Measurements from ENCODE around the gene NOP53. TPM values are rescaled to one million over a fixed set of nuclear protein-coding genes. Genes with fewer than 3 reads are reported as not detected.

NOP53 gene
- total and polyA plus RNA-seq, 2 of the 13 experiments (the other 11 are each of a cell fraction or from before 2014, with no cell fraction given), result 53.9 to 141 TPM

DNA sequence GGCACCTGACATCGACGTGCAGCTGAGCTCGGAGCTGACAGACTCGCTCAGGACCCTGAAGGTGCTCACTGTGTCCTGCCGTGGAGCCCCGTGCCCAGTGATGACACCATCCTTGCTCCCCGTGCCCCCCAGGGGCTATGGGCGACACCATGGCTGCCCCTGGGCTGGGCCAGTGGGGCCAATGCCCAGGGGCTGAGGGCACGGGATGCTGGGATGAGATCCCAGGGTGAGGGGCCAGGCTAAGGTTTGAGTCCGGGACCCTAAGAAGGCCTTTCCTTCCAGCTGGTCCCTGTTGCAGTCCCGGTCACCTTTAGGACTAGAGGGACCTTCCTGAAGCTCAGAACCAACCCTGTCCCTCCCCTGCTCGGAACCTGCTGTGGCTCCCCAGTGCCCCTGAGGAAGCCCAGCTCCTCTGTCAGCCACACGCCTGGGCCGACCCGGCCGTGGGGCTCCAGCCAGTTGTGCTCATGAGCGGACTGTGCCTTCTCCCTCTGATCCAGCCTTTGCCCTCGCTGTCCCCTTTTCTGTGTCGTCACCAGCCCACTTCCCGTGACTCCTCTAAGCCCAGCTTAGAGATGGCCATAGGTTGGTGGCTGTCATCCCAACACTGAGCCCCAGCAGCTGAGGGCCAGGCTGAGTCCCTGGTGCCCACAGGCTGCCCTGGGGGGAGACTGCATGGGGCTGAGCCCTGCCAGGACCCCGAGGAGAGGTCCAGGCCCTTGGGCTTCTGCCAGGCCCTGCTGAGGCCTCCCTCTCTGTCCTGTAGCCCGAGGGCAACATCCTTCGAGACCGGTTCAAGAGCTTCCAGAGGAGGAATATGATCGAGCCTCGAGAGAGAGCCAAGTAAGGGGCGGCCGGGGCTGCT lies 10.6 kb downstream of the NOP53 start:
- no peak for FAIRE-seq
- 99% methylated on average over 22 of the region's 28 CpGs for WGBS (ENCODE audit: low lambda C conversion rate)
- ChIA-PET POLR2A (interaction anchor here (1.1 kb wide), 1 partner anchor 11 kb away, joined by 4 read pairs; the partner anchor contains the start of gene NOP53), CTCF (ENCODE audit: low intra/inter-chr PET ratio, low total read pairs) (no interaction called here)
- H3K36me3 ChIP-seq (replicated peaks in 1 of 2; ENCODE audit: control insufficient read depth in 1 of 2, insufficient read depth in 2 of 2, low read length in 2 of 2), result peaks cover 25 to 60% of the 10 kb centered on the region in 2 experiments; a peak in 4 of 5 replicates
- H3K4me1 ChIP-seq (ENCODE audit: insufficient read depth, low read length), result peaks cover 28% of the 10 kb centered on the region
- no peak overlapping the region for H3K4me2 ChIP-seq (ENCODE audit: low read depth, low read length)
- no peak overlapping the region for H3K27ac ChIP-seq (ENCODE audit: extremely low read length, insufficient read depth, low read length)
- no peak for ATAC-seq
- intact Hi-C loops (cut with micrococcal nuclease; ENCODE audit: unreplicated experiment) (no loop called here), in situ Hi-C loops (cut with HindIII; ENCODE audit: extremely low pct_ligation_motif_present, low pct_unique_long_range_greater_than_20kb) (no loop called here)
- no peak for DNase-seq (ENCODE audit: low spot score)
- no peak overlapping the region for H2AFZ ChIP-seq (ENCODE audit: low read length)
- no peaks in the 10 kb centered on the region for H3K79me2 ChIP-seq (ENCODE audit: insufficient read depth, low read length)
- 0 out of 2 replicates have a peak, but pooled peaks cover 5% of the 10 kb centered on the region for H4K20me1 ChIP-seq (ENCODE audit: insufficient read depth, low read length)
- TF ChIP-seq SAP130 (CRISPR knock-in tag; IDR thresholded peaks at IDR 0.05; ENCODE audit: low read depth), result no peak
- TF ChIP-seq ZMYM2 (CRISPR knock-in tag; IDR thresholded peaks at IDR 0.05), result no peak
- peak; percentile 61 for TF ChIP-seq RBFOX2 (IDR thresholded peaks at IDR 0.05; ENCODE audit: low read depth, low read length)
- no peak for TF ChIP-seq PHF20 (CRISPR knock-in tag; IDR thresholded peaks at IDR 0.05)
- no peak for TF ChIP-seq ZNF292 (CRISPR knock-in tag; IDR thresholded peaks at IDR 0.05; ENCODE audit: borderline replicate concordance, low read depth)
- TF ChIP-seq, protein P1, sequence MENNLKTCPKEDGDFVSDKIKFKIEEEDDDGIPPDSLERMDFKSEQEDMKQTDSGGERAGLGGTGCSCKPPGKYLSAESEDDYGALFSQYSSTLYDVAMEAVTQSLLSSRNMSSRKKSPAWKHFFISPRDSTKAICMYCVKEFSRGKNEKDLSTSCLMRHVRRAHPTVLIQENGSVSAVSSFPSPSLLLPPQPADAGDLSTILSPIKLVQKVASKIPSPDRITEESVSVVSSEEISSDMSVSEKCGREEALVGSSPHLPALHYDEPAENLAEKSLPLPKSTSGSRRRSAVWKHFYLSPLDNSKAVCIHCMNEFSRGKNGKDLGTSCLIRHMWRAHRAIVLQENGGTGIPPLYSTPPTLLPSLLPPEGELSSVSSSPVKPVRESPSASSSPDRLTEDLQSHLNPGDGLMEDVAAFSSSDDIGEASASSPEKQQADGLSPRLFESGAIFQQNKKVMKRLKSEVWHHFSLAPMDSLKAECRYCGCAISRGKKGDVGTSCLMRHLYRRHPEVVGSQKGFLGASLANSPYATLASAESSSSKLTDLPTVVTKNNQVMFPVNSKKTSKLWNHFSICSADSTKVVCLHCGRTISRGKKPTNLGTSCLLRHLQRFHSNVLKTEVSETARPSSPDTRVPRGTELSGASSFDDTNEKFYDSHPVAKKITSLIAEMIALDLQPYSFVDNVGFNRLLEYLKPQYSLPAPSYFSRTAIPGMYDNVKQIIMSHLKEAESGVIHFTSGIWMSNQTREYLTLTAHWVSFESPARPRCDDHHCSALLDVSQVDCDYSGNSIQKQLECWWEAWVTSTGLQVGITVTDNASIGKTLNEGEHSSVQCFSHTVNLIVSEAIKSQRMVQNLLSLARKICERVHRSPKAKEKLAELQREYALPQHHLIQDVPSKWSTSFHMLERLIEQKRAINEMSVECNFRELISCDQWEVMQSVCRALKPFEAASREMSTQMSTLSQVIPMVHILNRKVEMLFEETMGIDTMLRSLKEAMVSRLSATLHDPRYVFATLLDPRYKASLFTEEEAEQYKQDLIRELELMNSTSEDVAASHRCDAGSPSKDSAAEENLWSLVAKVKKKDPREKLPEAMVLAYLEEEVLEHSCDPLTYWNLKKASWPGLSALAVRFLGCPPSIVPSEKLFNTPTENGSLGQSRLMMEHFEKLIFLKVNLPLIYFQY (CRISPR knock-in tag; IDR thresholded peaks at IDR 0.05; ENCODE audit: borderline replicate concordance), result no peak
- TF ChIP-seq DMAP1 (CRISPR knock-in tag; IDR thresholded peaks at IDR 0.05), result no peak
- TF ChIP-seq TARDBP (CRISPR knock-in tag; IDR thresholded peaks at IDR 0.05), result no peak
- TF ChIP-seq YEATS2 (CRISPR knock-in tag; IDR thresholded peaks at IDR 0.05; ENCODE audit: borderline replicate concordance), result no peak
- TF ChIP-seq NRL (CRISPR knock-in tag; IDR thresholded peaks at IDR 0.05; ENCODE audit: borderline replicate concordance), result no peak
- TF ChIP-seq TCF7L2 (IDR thresholded peaks at IDR 0.05; ENCODE audit: low read depth, low read length), result no peak
- TF ChIP-seq MEIS2 (CRISPR knock-in tag; IDR thresholded peaks at IDR 0.05), result no peak
- TF ChIP-seq SALL1 (CRISPR knock-in tag; IDR thresholded peaks at IDR 0.05), result no peak
- TF ChIP-seq ZNF83 (CRISPR knock-in tag; IDR thresholded peaks at IDR 0.05; ENCODE audit: borderline replicate concordance), result no peak
- peak; percentile 68 for TF ChIP-seq AGO2 (optimal IDR thresholded peaks at IDR 0.05; ENCODE audit: low read depth, low read length)
- no peak for TF ChIP-seq PLRG1 (conservative IDR thresholded peaks at IDR 0.05)
- no peak for TF ChIP-seq EED (CRISPR knock-in tag; IDR thresholded peaks at IDR 0.05)
- peak; percentile 75 for TF ChIP-seq RBM22 (optimal IDR thresholded peaks at IDR 0.05; ENCODE audit: low read length)
- no peak for TF ChIP-seq ZMAT3 (CRISPR knock-in tag; conservative IDR thresholded peaks at IDR 0.05)
- no peak overlapping the region for H3K4me3 ChIP-seq (replicated peaks in 1 of 3; ENCODE audit: insufficient read depth in 1 of 3, low read depth in 2 of 3, low read length in 3 of 3)
- no TSS peak for BruUV-seq (replicated peaks)
- H3K9ac ChIP-seq (ENCODE audit: insufficient read depth, low read depth, low read length), result no peak overlapping the region
- H3K27me3 ChIP-seq (ENCODE audit: control insufficient read depth in 1 of 2, insufficient read depth in 2 of 2, low read length in 2 of 2), result no peaks in the 10 kb centered on the region
- no peaks in the 10 kb centered on the region for H3K9me3 ChIP-seq (ENCODE audit: low read length)
